ENCODE data around the gene TCTN3.
A peak's percentile ranks its signal among the peaks of the same experiment; 100 is the strongest.
"Not testable (repeated sequence)": the region's sequence is repeated elsewhere in the genome, so short reads cannot be mapped to it uniquely, and the experiment has no call there.

The TCTN3 gene

DNA sequence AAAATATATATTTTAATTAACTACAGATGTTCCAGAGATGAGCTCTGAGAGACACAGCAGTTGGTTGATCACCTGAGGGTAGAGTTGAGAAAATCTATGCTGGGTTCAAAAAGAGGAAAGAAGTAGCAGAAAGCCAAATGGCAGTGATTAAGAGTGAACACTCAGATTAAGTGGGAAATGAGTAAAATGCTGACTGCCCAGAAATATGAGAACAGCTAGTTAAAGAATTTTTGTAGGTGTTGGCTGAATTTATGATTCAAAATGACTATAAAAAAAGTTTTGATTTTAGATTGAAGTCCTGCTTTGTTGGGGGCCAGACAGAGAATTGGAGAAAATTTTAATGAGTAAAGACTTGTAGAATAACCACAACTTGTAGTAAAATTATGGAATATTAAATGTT is 9.8 kb downstream of the TCTN3 start:
- Histone ChIP-seq H3K4me1 (ENCODE audit: control insufficient read depth in 1 of 2, insufficient read depth in 2 of 2, low read length in 2 of 2) (no peaks in the 10 kb centered on the region), H3K9me3 (ENCODE audit: control insufficient read depth in 1 of 2, low read length in 2 of 2) (no peaks in the 10 kb centered on the region), H3K27me3 (ENCODE audit: low read depth, low read length) (no peaks in the 10 kb centered on the region), H3K27ac (ENCODE audit: low read length) (no peak overlapping the region), H3K36me3 (ENCODE audit: control insufficient read depth in 1 of 2, insufficient read depth in 2 of 2, low read length in 2 of 2) (peaks cover 55 to 72% of the 10 kb centered on the region in 2 donors), H3K4me3 (ENCODE audit: low read depth in 1 of 2, low read length in 2 of 2) (no peak overlapping the region)

DNA sequence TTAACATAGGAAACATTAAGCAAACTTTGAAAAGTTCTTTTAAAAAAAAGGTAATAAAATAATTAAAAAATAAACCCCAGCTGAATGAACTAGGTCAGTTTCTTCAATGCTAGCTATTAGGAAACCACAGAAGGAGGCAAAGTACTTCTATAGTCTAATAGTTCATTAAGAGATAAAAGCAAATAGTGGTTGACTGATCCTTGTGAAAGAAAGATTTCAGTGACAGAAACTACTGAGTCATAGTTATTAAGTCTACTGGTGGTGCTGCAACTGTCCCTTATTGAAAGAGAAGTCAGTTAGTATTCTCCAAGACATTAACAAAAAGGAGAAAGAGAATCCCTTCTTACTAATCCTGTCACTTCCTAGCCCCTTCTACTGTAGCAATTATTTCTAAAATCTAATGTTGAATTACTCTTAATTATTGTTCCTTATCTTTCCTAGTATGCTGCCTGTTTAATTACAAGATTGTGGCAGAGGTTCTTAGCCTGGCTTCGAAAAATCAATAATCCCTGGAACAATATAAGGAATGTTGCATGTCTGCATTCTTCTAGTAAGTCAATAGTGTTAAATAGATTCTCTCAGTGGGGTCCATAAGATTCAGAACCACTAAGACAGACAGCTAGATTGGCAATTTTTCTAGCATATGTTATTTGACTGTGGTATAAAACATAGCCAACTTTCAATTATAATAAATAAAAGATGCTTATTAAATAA is 18.2 kb downstream of the TCTN3 start:
- H3K4me1 ChIP-seq (ENCODE audit: control insufficient read depth in 1 of 2, insufficient read depth in 2 of 2, low read length in 2 of 2): no peaks in the 10 kb centered on the region
- H3K4me3 ChIP-seq (ENCODE audit: low read depth in 1 of 2, low read length in 2 of 2): no peak overlapping the region
- peaks cover 19 to 26% of the 10 kb centered on the region in 2 donors for H3K36me3 ChIP-seq (ENCODE audit: control insufficient read depth in 1 of 2, insufficient read depth in 2 of 2, low read length in 2 of 2)
- no peak overlapping the region for H3K27ac ChIP-seq (ENCODE audit: low read length)
- no peaks in the 10 kb centered on the region for H3K27me3 ChIP-seq (ENCODE audit: low read depth, low read length)
- H3K9me3 ChIP-seq (ENCODE audit: control insufficient read depth in 1 of 2, low read length in 2 of 2): no peaks in the 10 kb centered on the region

DNA sequence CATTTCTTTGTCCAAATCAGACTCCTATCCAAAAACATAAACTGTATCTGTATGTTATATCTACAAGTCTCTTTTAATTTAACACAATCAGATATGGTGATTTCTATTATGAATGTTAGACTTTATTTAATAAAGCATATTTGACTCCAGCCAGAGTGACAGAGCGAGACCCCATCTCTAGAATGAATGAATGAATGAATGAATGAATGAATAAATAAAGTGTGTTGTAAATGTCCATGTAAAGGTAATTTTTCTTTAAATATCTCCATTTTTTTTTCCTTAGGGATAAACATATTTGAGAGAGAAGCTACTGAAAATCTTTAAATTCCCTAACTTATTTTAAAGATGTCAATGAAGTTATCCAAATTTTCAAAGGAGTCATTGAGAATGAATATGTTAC is 19.1 kb downstream of the TCTN3 start:
- Histone ChIP-seq H3K9me3 (ENCODE audit: control insufficient read depth in 1 of 2, low read length in 2 of 2) (no peaks in the 10 kb centered on the region), H3K36me3 (ENCODE audit: control insufficient read depth in 1 of 2, insufficient read depth in 2 of 2, low read length in 2 of 2) (peaks cover 10 to 21% of the 10 kb centered on the region in 2 donors), H3K27me3 (ENCODE audit: low read depth, low read length) (no peaks in the 10 kb centered on the region), H3K4me3 (ENCODE audit: low read depth in 1 of 2, low read length in 2 of 2) (no peak overlapping the region), H3K4me1 (ENCODE audit: control insufficient read depth in 1 of 2, insufficient read depth in 2 of 2, low read length in 2 of 2) (no peaks in the 10 kb centered on the region), H3K27ac (ENCODE audit: low read length) (no peak overlapping the region)

DNA sequence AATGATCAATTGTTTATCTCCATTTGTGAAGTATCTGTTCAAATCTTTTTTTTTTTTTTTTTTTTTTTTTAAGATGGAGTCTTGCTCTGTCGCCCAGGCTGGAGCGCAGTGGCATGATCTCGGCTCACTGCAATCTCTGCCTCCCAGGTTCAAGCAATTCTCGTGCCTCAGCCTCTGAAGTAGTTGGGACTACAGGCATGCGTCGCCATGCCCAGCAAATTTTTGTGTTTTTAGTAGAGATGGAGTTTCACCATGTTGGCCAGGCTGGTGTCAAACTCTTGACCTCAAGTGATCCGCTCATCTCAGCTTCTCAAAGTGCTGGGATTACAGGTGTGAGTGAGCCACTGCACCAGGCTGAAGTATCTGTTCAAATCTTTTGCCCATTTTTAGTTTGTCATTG is 21.1 kb downstream of the TCTN3 start:
- not testable (repeated sequence) for H3K4me1 ChIP-seq (ENCODE audit: control insufficient read depth in 1 of 2, insufficient read depth in 2 of 2, low read length in 2 of 2); H3K9me3 ChIP-seq (ENCODE audit: control insufficient read depth in 1 of 2, low read length in 2 of 2); H3K27me3 ChIP-seq (ENCODE audit: low read depth, low read length); H3K4me3 ChIP-seq (ENCODE audit: low read depth in 1 of 2, low read length in 2 of 2); H3K27ac ChIP-seq (ENCODE audit: low read length)
- peaks cover 11 to 21% of the 10 kb centered on the region in 2 donors for H3K36me3 ChIP-seq (ENCODE audit: control insufficient read depth in 1 of 2, insufficient read depth in 2 of 2, low read length in 2 of 2)

DNA sequence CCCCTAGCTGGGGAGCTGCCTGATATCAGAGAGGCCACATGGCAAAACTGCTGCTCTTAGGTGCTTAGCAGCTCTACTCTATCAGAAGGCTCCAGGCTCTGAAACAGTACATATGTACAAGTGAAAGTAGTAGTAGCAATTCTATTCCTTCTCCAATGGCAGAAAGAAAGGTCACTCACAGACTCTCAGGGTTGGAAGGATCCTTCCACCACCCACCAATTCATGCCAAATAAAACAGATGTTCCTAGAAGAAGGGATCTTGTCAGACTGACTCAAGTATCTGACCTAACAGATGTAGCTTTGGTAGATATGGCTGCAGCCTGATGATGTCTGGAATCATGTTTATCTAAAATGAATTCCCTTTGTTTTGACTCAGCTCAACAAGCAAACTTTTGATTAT is 29.2 kb downstream of the TCTN3 start:
- Histone ChIP-seq H3K9me3 (ENCODE audit: control insufficient read depth in 1 of 2, low read length in 2 of 2) (no peaks in the 10 kb centered on the region), H3K4me3 (ENCODE audit: low read depth in 1 of 2, low read length in 2 of 2) (no peak overlapping the region), H3K27me3 (ENCODE audit: low read depth, low read length) (no peaks in the 10 kb centered on the region), H3K4me1 (ENCODE audit: control insufficient read depth in 1 of 2, insufficient read depth in 2 of 2, low read length in 2 of 2) (peaks cover 0 to 6% of the 10 kb centered on the region in 2 donors), H3K27ac (ENCODE audit: low read length) (no peak overlapping the region), H3K36me3 (ENCODE audit: control insufficient read depth in 1 of 2, insufficient read depth in 2 of 2, low read length in 2 of 2) (peaks cover 0 to 11% of the 10 kb centered on the region in 2 donors)

DNA sequence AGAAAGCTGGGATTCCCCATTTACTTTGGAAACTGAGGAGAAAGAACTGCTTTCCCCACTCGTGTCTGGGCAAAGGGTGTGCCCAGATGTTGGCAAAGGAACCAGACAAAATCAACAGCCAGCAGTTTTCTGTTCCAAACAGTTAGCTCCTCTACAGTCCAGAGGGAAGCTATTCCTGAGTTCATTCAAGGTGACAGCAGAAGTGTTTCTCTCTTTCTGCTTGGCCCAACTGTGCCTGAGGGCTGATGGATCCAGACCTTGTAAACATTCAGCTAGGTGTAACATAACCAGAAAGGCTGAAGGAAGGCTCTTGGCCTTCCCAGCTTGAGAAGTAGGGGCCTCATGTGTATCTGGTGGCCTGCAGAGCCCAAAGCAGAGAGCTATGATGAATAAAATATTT is 30.2 kb downstream of the TCTN3 start:
- Histone ChIP-seq H3K36me3 (ENCODE audit: control insufficient read depth in 1 of 2, insufficient read depth in 2 of 2, low read length in 2 of 2) (peaks cover 0 to 5% of the 10 kb centered on the region in 2 donors), H3K27ac (ENCODE audit: low read length) (no peak overlapping the region), H3K4me3 (ENCODE audit: low read depth in 1 of 2, low read length in 2 of 2) (no peak overlapping the region), H3K4me1 (ENCODE audit: control insufficient read depth in 1 of 2, insufficient read depth in 2 of 2, low read length in 2 of 2) (peaks cover 0 to 6% of the 10 kb centered on the region in 2 donors), H3K9me3 (ENCODE audit: control insufficient read depth in 1 of 2, low read length in 2 of 2) (no peaks in the 10 kb centered on the region), H3K27me3 (ENCODE audit: low read depth, low read length) (no peaks in the 10 kb centered on the region)

DNA sequence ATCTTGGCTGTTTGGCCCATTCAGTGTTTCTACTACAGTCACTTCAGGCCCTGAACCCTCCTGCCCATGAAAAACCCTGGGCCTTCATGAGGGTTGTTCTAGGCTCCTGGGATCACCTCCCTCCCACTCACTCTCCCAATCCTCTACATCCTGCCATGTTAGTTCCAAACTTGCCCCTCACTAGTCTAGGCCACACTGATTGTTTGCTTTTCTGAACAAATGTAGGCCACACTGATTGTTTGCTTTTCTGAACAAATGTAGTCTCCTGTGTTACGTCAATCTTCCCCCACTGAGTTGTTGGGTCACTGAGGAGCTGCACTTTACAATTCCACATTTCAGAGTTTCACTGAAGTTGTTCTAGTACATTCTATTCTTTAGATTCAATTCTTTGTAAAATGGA is 31.9 kb downstream of the TCTN3 start:
- H3K36me3 ChIP-seq (ENCODE audit: control insufficient read depth in 1 of 2, insufficient read depth in 2 of 2, low read length in 2 of 2): peaks cover 0 to 4% of the 10 kb centered on the region in 2 donors
- no peak overlapping the region for H3K4me3 ChIP-seq (ENCODE audit: low read depth in 1 of 2, low read length in 2 of 2)
- no peaks in the 10 kb centered on the region for H3K9me3 ChIP-seq (ENCODE audit: control insufficient read depth in 1 of 2, low read length in 2 of 2)
- H3K27me3 ChIP-seq (ENCODE audit: low read depth, low read length): no peaks in the 10 kb centered on the region
- peaks cover 0 to 6% of the 10 kb centered on the region in 2 donors for H3K4me1 ChIP-seq (ENCODE audit: control insufficient read depth in 1 of 2, insufficient read depth in 2 of 2, low read length in 2 of 2)
- H3K27ac ChIP-seq (ENCODE audit: low read length): no peak overlapping the region

DNA sequence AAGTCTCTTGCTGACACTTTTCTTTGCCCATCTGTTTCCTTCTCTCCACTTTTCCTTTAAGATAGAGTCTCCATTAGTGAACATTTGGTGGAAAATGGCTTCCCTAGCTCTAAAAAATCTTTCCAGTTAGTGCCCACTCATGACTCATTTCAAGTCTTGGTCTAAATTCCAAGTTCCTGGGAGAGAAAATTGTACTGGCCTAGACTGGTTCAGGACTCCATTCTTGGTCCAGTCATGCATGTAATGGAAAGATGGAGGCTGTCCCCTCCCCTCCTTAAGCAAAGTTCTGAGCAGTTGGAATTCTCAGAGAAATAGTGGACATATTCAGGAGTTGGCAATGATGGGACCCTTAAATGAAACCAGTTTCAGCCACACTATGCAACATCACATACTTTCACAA is 33.4 kb downstream of the TCTN3 start:
- Histone ChIP-seq H3K4me1 (ENCODE audit: control insufficient read depth in 1 of 2, insufficient read depth in 2 of 2, low read length in 2 of 2) (peaks cover 4 to 6% of the 10 kb centered on the region in 2 donors), H3K27ac (ENCODE audit: low read length) (no peak overlapping the region), H3K4me3 (ENCODE audit: low read depth in 1 of 2, low read length in 2 of 2) (no peak overlapping the region), H3K9me3 (ENCODE audit: control insufficient read depth in 1 of 2, low read length in 2 of 2) (no peaks in the 10 kb centered on the region), H3K27me3 (ENCODE audit: low read depth, low read length) (no peaks in the 10 kb centered on the region), H3K36me3 (ENCODE audit: control insufficient read depth in 1 of 2, insufficient read depth in 2 of 2, low read length in 2 of 2) (no peaks in the 10 kb centered on the region)

DNA sequence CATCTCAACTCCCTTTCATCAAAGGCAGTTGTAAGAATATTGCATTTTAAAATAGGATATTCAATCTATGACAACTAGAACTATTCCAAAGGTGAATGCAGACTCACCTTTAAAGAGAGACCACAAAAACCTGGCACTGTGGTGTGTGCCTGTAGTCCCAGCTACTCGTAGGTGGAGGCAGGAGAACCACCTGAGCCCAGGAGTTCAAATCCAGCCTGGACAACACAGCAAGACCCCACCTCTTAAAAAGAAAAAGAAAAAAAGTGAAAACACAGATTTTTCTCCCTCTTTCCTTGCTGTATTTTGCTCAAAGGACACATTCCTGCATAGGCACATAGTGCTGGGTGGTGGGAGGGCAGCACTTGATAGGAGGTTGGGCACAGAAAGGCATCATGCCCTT is 36.5 kb downstream of the TCTN3 start:
- Histone ChIP-seq H3K27me3 (ENCODE audit: low read depth, low read length) (no peaks in the 10 kb centered on the region), H3K4me1 (ENCODE audit: control insufficient read depth in 1 of 2, insufficient read depth in 2 of 2, low read length in 2 of 2) (peaks cover 0 to 4% of the 10 kb centered on the region in 2 donors), H3K36me3 (ENCODE audit: control insufficient read depth in 1 of 2, insufficient read depth in 2 of 2, low read length in 2 of 2) (peaks cover 0 to 9% of the 10 kb centered on the region in 2 donors), H3K9me3 (ENCODE audit: control insufficient read depth in 1 of 2, low read length in 2 of 2) (no peaks in the 10 kb centered on the region), H3K27ac (ENCODE audit: low read length) (no peak overlapping the region), H3K4me3 (ENCODE audit: low read depth in 1 of 2, low read length in 2 of 2) (peak overlapping the region; percentile 69 to 84)

DNA sequence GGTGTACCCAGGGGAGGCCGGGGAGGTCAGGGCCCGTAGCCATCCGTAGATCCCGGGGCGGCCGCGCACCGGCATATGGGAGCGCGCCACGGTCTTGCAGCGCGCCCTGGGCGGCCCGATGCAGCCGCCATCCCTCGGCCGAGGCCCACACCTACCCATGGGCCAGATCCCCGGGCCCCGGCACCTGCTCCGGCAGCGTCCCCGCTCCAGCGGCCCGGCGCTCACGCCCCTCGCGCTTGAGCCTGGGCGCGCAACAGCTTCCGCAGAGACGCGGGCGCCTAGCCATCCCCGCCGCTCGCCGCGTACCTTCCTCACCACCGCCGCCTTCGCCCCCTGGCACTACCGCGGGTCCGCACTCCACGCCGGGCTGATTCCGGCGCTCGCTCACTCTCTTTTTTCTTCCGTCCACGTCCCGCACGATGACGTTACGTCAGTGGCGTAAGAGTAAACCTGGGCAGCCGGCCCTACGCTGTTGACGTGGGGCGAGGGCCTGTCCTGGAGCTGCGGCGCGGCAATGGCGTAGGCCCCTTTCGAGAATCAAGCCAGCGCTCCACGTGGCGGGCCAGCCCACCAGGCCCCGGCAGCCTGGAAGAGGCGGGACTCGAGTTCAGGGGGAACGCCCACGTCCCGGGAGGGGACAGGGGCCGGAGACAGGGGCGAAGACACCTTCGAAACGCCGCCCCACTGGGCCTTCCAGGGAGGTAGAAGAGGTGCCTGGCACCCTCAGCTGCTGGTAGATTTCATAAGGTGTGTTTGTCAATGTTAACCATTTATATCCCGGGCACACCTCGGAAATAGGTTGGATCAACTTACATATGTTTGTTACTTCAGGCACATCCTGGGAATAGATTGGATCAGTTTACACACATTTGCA is 37.2 kb downstream of the TCTN3 start, which contains the start of gene ALDH18A1:
ALDH18A1 (minus strand) TSS at position 421 of the 874 bp plus-strand sequence. CDS start 3,334 bp downstream, outside the sequence.
- peak within 1 kb of the TSS; percentile 69 to 84 for H3K4me3 ChIP-seq (ENCODE audit: low read depth in 1 of 2, low read length in 2 of 2)
- peaks cover 0 to 15% of the 10 kb centered on the region in 2 donors for H3K36me3 ChIP-seq (ENCODE audit: control insufficient read depth in 1 of 2, insufficient read depth in 2 of 2, low read length in 2 of 2)
- H3K27me3 ChIP-seq (ENCODE audit: low read depth, low read length): no peaks in the 10 kb centered on the region
- H3K9me3 ChIP-seq (ENCODE audit: control insufficient read depth in 1 of 2, low read length in 2 of 2): no peaks in the 10 kb centered on the region
- H3K4me1 ChIP-seq (ENCODE audit: control insufficient read depth in 1 of 2, insufficient read depth in 2 of 2, low read length in 2 of 2): peaks cover 0 to 4% of the 10 kb centered on the region in 2 donors
- peak within 1 kb of the TSS; percentile 64 for H3K27ac ChIP-seq (ENCODE audit: low read length)

DNA sequence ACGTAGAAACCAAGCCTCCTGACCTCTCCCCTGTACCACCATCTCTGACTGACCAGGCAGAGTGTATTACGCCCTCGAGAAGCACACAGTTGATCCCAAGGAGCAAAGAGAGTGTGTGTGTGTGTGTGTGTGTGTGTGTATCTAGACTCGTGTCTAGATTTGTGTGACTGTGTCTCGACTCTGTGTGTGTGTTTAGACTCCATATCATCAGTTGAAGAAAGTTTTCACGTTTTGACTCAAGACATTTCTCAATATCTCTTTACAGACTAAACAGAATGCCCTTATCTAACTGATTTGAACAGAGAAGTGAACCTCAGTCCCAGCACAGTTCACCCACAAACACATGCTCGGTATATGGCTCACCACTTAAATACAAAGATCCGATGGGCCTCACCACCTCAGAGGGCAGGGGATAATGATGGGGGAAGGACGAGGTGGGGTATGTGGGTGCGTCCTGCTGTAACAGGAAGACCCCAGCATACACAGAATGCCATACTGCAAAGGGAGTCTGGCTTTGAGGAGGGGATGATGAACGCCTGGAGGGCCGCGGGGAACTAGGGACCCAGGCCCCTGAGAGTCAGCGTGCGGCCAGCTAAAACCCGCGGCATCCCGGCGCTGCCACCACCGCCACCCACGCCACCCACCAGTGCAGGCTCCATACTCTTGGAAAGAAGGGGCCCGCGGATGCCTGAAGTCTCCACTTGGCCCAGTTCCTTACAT is 38.0 kb downstream of the TCTN3 start:
- Histone ChIP-seq H3K36me3 (ENCODE audit: control insufficient read depth in 1 of 2, insufficient read depth in 2 of 2, low read length in 2 of 2) (peaks cover 0 to 20% of the 10 kb centered on the region in 2 donors), H3K9me3 (ENCODE audit: control insufficient read depth in 1 of 2, low read length in 2 of 2) (peaks cover 0 to 3% of the 10 kb centered on the region in 2 donors), H3K27me3 (ENCODE audit: low read depth, low read length) (no peaks in the 10 kb centered on the region), H3K4me1 (ENCODE audit: control insufficient read depth in 1 of 2, insufficient read depth in 2 of 2, low read length in 2 of 2) (peaks cover 0 to 4% of the 10 kb centered on the region in 2 donors), H3K4me3 (ENCODE audit: low read depth in 1 of 2, low read length in 2 of 2) (peak overlapping the region; percentile 69 to 84), H3K27ac (ENCODE audit: low read length) (peak overlapping the region; percentile 50)
